ENCODE data around the gene MTA3.

MTA3 gene

GRCh38 chr2:42788478-42788793, 220.0 kb downstream of the MTA3 start:
- H3K4me3 ChIP-seq (ENCODE audit: low read depth, low read length, poor library complexity, severe bottlenecking) = no peak overlapping the region
- no peaks in the 10 kb centered on the region for H3F3A ChIP-seq (ENCODE audit: insufficient read depth, low read length)
- no peaks in the 10 kb centered on the region for H3K36me3 ChIP-seq (ENCODE audit: insufficient read depth, low read length)
- H2AFZ ChIP-seq (ENCODE audit: low read length) = no peak overlapping the region
- no peak overlapping the region for H3K4me2 ChIP-seq (ENCODE audit: low read length)
- H3K27me3 ChIP-seq (ENCODE audit: insufficient read depth, low read length) = no peaks in the 10 kb centered on the region
- H4K20me1 ChIP-seq (ENCODE audit: insufficient read depth, low read length) = no peaks in the 10 kb centered on the region
- H3K27ac ChIP-seq (ENCODE audit: low read depth, low read length, poor library complexity, severe bottlenecking) = no peak overlapping the region
- no peak for TF ChIP-seq CTCF (IDR thresholded peaks at IDR 0.05; ENCODE audit: low read length)
- TF ChIP-seq EZH2 (IDR thresholded peaks at IDR 0.05; ENCODE audit: borderline replicate concordance, low read length) = no peak
- H3K9me3 ChIP-seq (ENCODE audit: low read length) = no peaks in the 10 kb centered on the region
- no peak overlapping the region for H3K9ac ChIP-seq (ENCODE audit: low read length)
- no peaks in the 10 kb centered on the region for H3K79me2 ChIP-seq (ENCODE audit: insufficient read depth, low read length)
- H3K4me1 ChIP-seq (ENCODE audit: insufficient read depth, low read length, severe bottlenecking) = peaks cover 26% of the 10 kb centered on the region
- H3K9me2 ChIP-seq (ENCODE audit: low read depth, low read length) = no peaks in the 10 kb centered on the region

- TF ChIP-seq CTCF (IDR thresholded peaks at IDR 0.05; ENCODE audit: low read length) (no peak), EZH2 (IDR thresholded peaks at IDR 0.05; ENCODE audit: borderline replicate concordance, low read length) (no peak)
- Histone ChIP-seq H3K36me3 (ENCODE audit: insufficient read depth, low read length) (no peaks in the 10 kb centered on the region), H3K9me3 (ENCODE audit: low read length) (no peaks in the 10 kb centered on the region), H3K27ac (ENCODE audit: low read depth, low read length, poor library complexity, severe bottlenecking) (no peak overlapping the region), H3K79me2 (ENCODE audit: insufficient read depth, low read length) (no peaks in the 10 kb centered on the region), H3K4me3 (ENCODE audit: low read depth, low read length, poor library complexity, severe bottlenecking) (no peak overlapping the region), H3K9ac (ENCODE audit: low read length) (no peak overlapping the region), H3K27me3 (ENCODE audit: insufficient read depth, low read length) (no peaks in the 10 kb centered on the region), H3K4me2 (ENCODE audit: low read length) (no peak overlapping the region), H4K20me1 (ENCODE audit: insufficient read depth, low read length) (no peaks in the 10 kb centered on the region), H2AFZ (ENCODE audit: low read length) (no peak overlapping the region), H3F3A (ENCODE audit: insufficient read depth, low read length) (no peaks in the 10 kb centered on the region), H3K9me2 (ENCODE audit: low read depth, low read length) (no peaks in the 10 kb centered on the region), H3K4me1 (ENCODE audit: insufficient read depth, low read length, severe bottlenecking) (peaks cover 31% of the 10 kb centered on the region)
Observed at GRCh38 chr2:42788882-42789281, 220.4 kb downstream of the MTA3 start.

GRCh38 chr2:42789751-42790150, 221.3 kb downstream of the MTA3 start:
- no peaks in the 10 kb centered on the region for H4K20me1 ChIP-seq (ENCODE audit: insufficient read depth, low read length)
- H3K4me2 ChIP-seq (ENCODE audit: low read length) = no peak overlapping the region
- no peak overlapping the region for H3K9ac ChIP-seq (ENCODE audit: low read length)
- H3K36me3 ChIP-seq (ENCODE audit: insufficient read depth, low read length) = no peaks in the 10 kb centered on the region
- no peak overlapping the region for H2AFZ ChIP-seq (ENCODE audit: low read length)
- H3K27me3 ChIP-seq (ENCODE audit: insufficient read depth, low read length) = no peaks in the 10 kb centered on the region
- H3K4me3 ChIP-seq (ENCODE audit: low read depth, low read length, poor library complexity, severe bottlenecking) = no peak overlapping the region
- H3K9me3 ChIP-seq (ENCODE audit: low read length) = no peaks in the 10 kb centered on the region
- peaks cover 39% of the 10 kb centered on the region for H3K4me1 ChIP-seq (ENCODE audit: insufficient read depth, low read length, severe bottlenecking)
- 0 out of 2 replicates have a peak, but pooled peaks cover 1% of the 10 kb centered on the region for H3F3A ChIP-seq (ENCODE audit: insufficient read depth, low read length)
- no peak overlapping the region for H3K27ac ChIP-seq (ENCODE audit: low read depth, low read length, poor library complexity, severe bottlenecking)
- no peaks in the 10 kb centered on the region for H3K9me2 ChIP-seq (ENCODE audit: low read depth, low read length)
- TF ChIP-seq CTCF (IDR thresholded peaks at IDR 0.05; ENCODE audit: low read length) = no peak
- no peak for TF ChIP-seq EZH2 (IDR thresholded peaks at IDR 0.05; ENCODE audit: borderline replicate concordance, low read length)
- H3K79me2 ChIP-seq (ENCODE audit: insufficient read depth, low read length) = no peaks in the 10 kb centered on the region

All from OCI-LY1 (cell line).